ENCODE measurements around the gene VRK1.

VRK1 gene

GRCh38 chr14:96829791-96830190 lies 32.6 kb downstream of the VRK1 start:
- no peaks in the 10 kb centered on the region for H3K27me3 ChIP-seq (ENCODE audit: control insufficient read depth, insufficient read depth, low read length)
- H3K9me3 ChIP-seq (ENCODE audit: control insufficient read depth, low read depth, low read length) = no peaks in the 10 kb centered on the region
- peaks cover 14% of the 10 kb centered on the region for H3K36me3 ChIP-seq (ENCODE audit: control insufficient read depth, low read depth, low read length)
- H3K9ac ChIP-seq (ENCODE audit: low read length) = no peak overlapping the region
- H3K27ac ChIP-seq (ENCODE audit: low read length) = no peak overlapping the region
- no peak overlapping the region for H3K4me3 ChIP-seq (ENCODE audit: low read length)
- no peaks in the 10 kb centered on the region for H3K4me1 ChIP-seq (ENCODE audit: control insufficient read depth, low read depth, low read length)

- peaks cover 19% of the 10 kb centered on the region for H3K36me3 ChIP-seq (ENCODE audit: control insufficient read depth, low read depth, low read length)
- H3K9ac ChIP-seq (ENCODE audit: low read length) = no peak overlapping the region
- no peaks in the 10 kb centered on the region for H3K4me1 ChIP-seq (ENCODE audit: control insufficient read depth, low read depth, low read length)
- H3K4me3 ChIP-seq (ENCODE audit: low read length) = no peak overlapping the region
- H3K27me3 ChIP-seq (ENCODE audit: control insufficient read depth, insufficient read depth, low read length) = no peaks in the 10 kb centered on the region
- no peak overlapping the region for H3K27ac ChIP-seq (ENCODE audit: low read length)
- no peaks in the 10 kb centered on the region for H3K9me3 ChIP-seq (ENCODE audit: control insufficient read depth, low read depth, low read length)
These were observed 33.8 kb downstream of the VRK1 start for GRCh38 chr14:96830946-96831345.

- peaks cover 26% of the 10 kb centered on the region for H3K36me3 ChIP-seq (ENCODE audit: control insufficient read depth, low read depth, low read length)
- H3K27me3 ChIP-seq (ENCODE audit: control insufficient read depth, insufficient read depth, low read length) = no peaks in the 10 kb centered on the region
- H3K27ac ChIP-seq (ENCODE audit: low read length) = no peak overlapping the region
- H3K4me3 ChIP-seq (ENCODE audit: low read length) = no peak overlapping the region
- no peak overlapping the region for H3K9ac ChIP-seq (ENCODE audit: low read length)
- no peaks in the 10 kb centered on the region for H3K4me1 ChIP-seq (ENCODE audit: control insufficient read depth, low read depth, low read length)
- no peaks in the 10 kb centered on the region for H3K9me3 ChIP-seq (ENCODE audit: control insufficient read depth, low read depth, low read length)
These were observed 35.2 kb downstream of the VRK1 start for GRCh38 chr14:96832351-96832750.

- Histone ChIP-seq H3K27ac (ENCODE audit: low read length) (no peak overlapping the region), H3K4me3 (ENCODE audit: low read length) (no peak overlapping the region), H3K36me3 (ENCODE audit: control insufficient read depth, low read depth, low read length) (peaks cover 47% of the 10 kb centered on the region), H3K4me1 (ENCODE audit: control insufficient read depth, low read depth, low read length) (no peaks in the 10 kb centered on the region), H3K9me3 (ENCODE audit: control insufficient read depth, low read depth, low read length) (no peaks in the 10 kb centered on the region), H3K27me3 (ENCODE audit: control insufficient read depth, insufficient read depth, low read length) (no peaks in the 10 kb centered on the region), H3K9ac (ENCODE audit: low read length) (no peak overlapping the region)
These were observed 41.3 kb downstream of the VRK1 start for GRCh38 chr14:96838449-96838848.

GRCh38 chr14:96839251-96839650 lies 42.1 kb downstream of the VRK1 start:
- Histone ChIP-seq H3K27me3 (ENCODE audit: control insufficient read depth, insufficient read depth, low read length) (no peaks in the 10 kb centered on the region), H3K9me3 (ENCODE audit: control insufficient read depth, low read depth, low read length) (no peaks in the 10 kb centered on the region), H3K4me1 (ENCODE audit: control insufficient read depth, low read depth, low read length) (no peaks in the 10 kb centered on the region), H3K27ac (ENCODE audit: low read length) (no peak overlapping the region), H3K9ac (ENCODE audit: low read length) (no peak overlapping the region), H3K4me3 (ENCODE audit: low read length) (no peak overlapping the region), H3K36me3 (ENCODE audit: control insufficient read depth, low read depth, low read length) (peaks cover 40% of the 10 kb centered on the region)

- H3K27ac ChIP-seq (ENCODE audit: low read length) = no peak overlapping the region
- H3K4me1 ChIP-seq (ENCODE audit: control insufficient read depth, low read depth, low read length) = no peaks in the 10 kb centered on the region
- H3K9ac ChIP-seq (ENCODE audit: low read length) = no peak overlapping the region
- H3K4me3 ChIP-seq (ENCODE audit: low read length) = no peak overlapping the region
- H3K9me3 ChIP-seq (ENCODE audit: control insufficient read depth, low read depth, low read length) = no peaks in the 10 kb centered on the region
- H3K27me3 ChIP-seq (ENCODE audit: control insufficient read depth, insufficient read depth, low read length) = no peaks in the 10 kb centered on the region
- peaks cover 33% of the 10 kb centered on the region for H3K36me3 ChIP-seq (ENCODE audit: control insufficient read depth, low read depth, low read length)
These were observed 46.0 kb downstream of the VRK1 start for GRCh38 chr14:96843137-96843536.

GRCh38 chr14:96844857-96845570 lies 47.8 kb downstream of the VRK1 start:
- H3K9ac ChIP-seq (ENCODE audit: low read length) = no peak overlapping the region
- no peak overlapping the region for H3K27ac ChIP-seq (ENCODE audit: low read length)
- H3K36me3 ChIP-seq (ENCODE audit: control insufficient read depth, low read depth, low read length) = peaks cover 36% of the 10 kb centered on the region
- H3K9me3 ChIP-seq (ENCODE audit: control insufficient read depth, low read depth, low read length) = no peaks in the 10 kb centered on the region
- H3K4me3 ChIP-seq (ENCODE audit: low read length) = no peak overlapping the region
- H3K4me1 ChIP-seq (ENCODE audit: control insufficient read depth, low read depth, low read length) = no peaks in the 10 kb centered on the region
- no peaks in the 10 kb centered on the region for H3K27me3 ChIP-seq (ENCODE audit: control insufficient read depth, insufficient read depth, low read length)

- Histone ChIP-seq H3K36me3 (ENCODE audit: control insufficient read depth, low read depth, low read length) (peaks cover 27% of the 10 kb centered on the region), H3K4me1 (ENCODE audit: control insufficient read depth, low read depth, low read length) (no peaks in the 10 kb centered on the region), H3K27me3 (ENCODE audit: control insufficient read depth, insufficient read depth, low read length) (no peaks in the 10 kb centered on the region), H3K9ac (ENCODE audit: low read length) (no peak overlapping the region), H3K9me3 (ENCODE audit: control insufficient read depth, low read depth, low read length) (no peaks in the 10 kb centered on the region), H3K27ac (ENCODE audit: low read length) (no peak overlapping the region), H3K4me3 (ENCODE audit: low read length) (no peak overlapping the region)
These were observed 50.3 kb downstream of the VRK1 start for GRCh38 chr14:96847451-96847850.

- Histone ChIP-seq H3K27me3 (ENCODE audit: control insufficient read depth, insufficient read depth, low read length) (no peaks in the 10 kb centered on the region), H3K9ac (ENCODE audit: low read length) (no peak overlapping the region), H3K27ac (ENCODE audit: low read length) (no peak overlapping the region), H3K9me3 (ENCODE audit: control insufficient read depth, low read depth, low read length) (no peaks in the 10 kb centered on the region), H3K36me3 (ENCODE audit: control insufficient read depth, low read depth, low read length) (peaks cover 28% of the 10 kb centered on the region), H3K4me3 (ENCODE audit: low read length) (no peak overlapping the region), H3K4me1 (ENCODE audit: control insufficient read depth, low read depth, low read length) (no peaks in the 10 kb centered on the region)
These were observed 50.8 kb downstream of the VRK1 start for GRCh38 chr14:96848011-96848410.

- Histone ChIP-seq H3K36me3 (ENCODE audit: control insufficient read depth, low read depth, low read length) (peaks cover 38% of the 10 kb centered on the region), H3K27me3 (ENCODE audit: control insufficient read depth, insufficient read depth, low read length) (no peaks in the 10 kb centered on the region), H3K4me1 (ENCODE audit: control insufficient read depth, low read depth, low read length) (no peaks in the 10 kb centered on the region), H3K9me3 (ENCODE audit: control insufficient read depth, low read depth, low read length) (no peaks in the 10 kb centered on the region), H3K9ac (ENCODE audit: low read length) (no peak overlapping the region), H3K4me3 (ENCODE audit: low read length) (no peak overlapping the region), H3K27ac (ENCODE audit: low read length) (no peak overlapping the region)
These were observed 52.6 kb downstream of the VRK1 start for GRCh38 chr14:96849733-96850132.

- no peak overlapping the region for H3K9ac ChIP-seq (ENCODE audit: low read length)
- H3K27ac ChIP-seq (ENCODE audit: low read length) = no peak overlapping the region
- H3K4me1 ChIP-seq (ENCODE audit: control insufficient read depth, low read depth, low read length) = no peaks in the 10 kb centered on the region
- peaks cover 53% of the 10 kb centered on the region for H3K36me3 ChIP-seq (ENCODE audit: control insufficient read depth, low read depth, low read length)
- H3K27me3 ChIP-seq (ENCODE audit: control insufficient read depth, insufficient read depth, low read length) = no peaks in the 10 kb centered on the region
- no peak overlapping the region for H3K4me3 ChIP-seq (ENCODE audit: low read length)
- no peaks in the 10 kb centered on the region for H3K9me3 ChIP-seq (ENCODE audit: control insufficient read depth, low read depth, low read length)
These were observed 54.7 kb downstream of the VRK1 start for GRCh38 chr14:96851694-96852381.
